K562 (cell line): ENCODE data around the gene TMEM217. TPM values are rescaled to one million over a fixed set of nuclear protein-coding genes. Genes with fewer than 3 reads are reported as not detected.

ENCODE experiments used
- CUX1 ChIP-seq: fragments of 200-800 bp; sonication (Bioruptor generic); IDR thresholded peaks from 2 replicates; pipeline ENCODE4 v1.6.1; 2016; ENCODE audit warnings: missing genetic modification characterization, missing compliant biosample characterization
- DEAF1 ChIP-seq: fragments of 450-650 bp; formaldehyde crosslinking; IDR thresholded peaks from 2 replicates; pipeline ENCODE4 v1.4.0; 2020; ENCODE audit warnings: mild to moderate bottlenecking, moderate library complexity
- GMEB1 ChIP-seq: fragments of 250-450 bp; sonication (Bioruptor Pico); IDR thresholded peaks from 2 replicates; pipeline ENCODE4 v1.4.0; 2020; ENCODE audit warnings: mild to moderate bottlenecking
- IRF1 ChIP-seq: sonication (generic); formaldehyde crosslinking; IDR thresholded peaks from 2 replicates; pipeline ENCODE4 v1.8.0; 2022; ENCODE audit warnings: missing genetic modification reagents, mild to moderate bottlenecking, borderline replicate concordance
- KDM5B ChIP-seq: fragments of 200-600 bp; sonication (generic); IDR thresholded peaks from 2 replicates; pipeline ENCODE4 v1.6.1; 2012; ENCODE audit warnings: low read depth, mild to moderate bottlenecking, moderate library complexity, low read length, control low read depth, inconsistent platforms; ENCODE audit not compliant: insufficient replicate concordance
- PHB2 ChIP-seq: fragments of 450-650 bp; IDR thresholded peaks from 2 replicates; pipeline ENCODE4 v1.6.1; 2017; ENCODE audit warnings: low read depth
- STAG1 ChIP-seq: sonication (generic); formaldehyde crosslinking; IDR thresholded peaks from 2 replicates; pipeline ENCODE4 v1.5.0; 2020; ENCODE audit warnings: missing genetic modification reagents, borderline replicate concordance
- STAT5A ChIP-seq: IDR thresholded peaks from 2 replicates; pipeline ENCODE4 v1.6.1; 2012; ENCODE audit warnings: low read length, inconsistent platforms, borderline replicate concordance
- THRA ChIP-seq: fragments of 450-650 bp; IDR thresholded peaks from 2 replicates; pipeline ENCODE4 v1.6.1; 2017; ENCODE audit warnings: mild to moderate bottlenecking, moderate library complexity
- ZC3H4 ChIP-seq: sonication (generic); formaldehyde crosslinking; IDR thresholded peaks from 2 replicates; pipeline ENCODE4 v1.9.0; 2021; ENCODE audit warnings: missing genetic modification reagents, borderline replicate concordance
- ZNF174 ChIP-seq: fragments of 250-450 bp; sonication (Bioruptor Pico); IDR thresholded peaks from 2 replicates; pipeline ENCODE4 v1.4.0; 2020; ENCODE audit warnings: mild to moderate bottlenecking
- polyA plus RNA-seq, 8 experiments: library from polyadenylated mRNA; depleted of rRNA in 4 of 8; stranded (reverse) in 5 of 8; unstranded in 3 of 8; fragments of >200 nt; fragmentation: Nextera tagmentation in 2 of 8; fragmentation: Illumina TruSeq in 1 of 8; extraction: Ambion mirVana in 2 of 8; extraction: Trizol in 1 of 8; gene quantifications; 2 replicates each; pipeline versions ENCODE4 v1.2.1 to v1.2.3, GENCODE V29; 2011 to 2014; ENCODE audit warnings: inconsistent platforms in 1 of 8, missing spikeins in 1 of 8
- total RNA-seq, 7 experiments: library from RNA; depleted of rRNA in 6 of 7; stranded (reverse); fragments of >200 nt in 6 of 7; fragmentation: Illumina TruSeq in 2 of 7; extraction: Trizol in 2 of 7; gene quantifications; 2 replicates each; pipeline versions ENCODE4 v1.2.1 to v1.2.3, GENCODE V29; 2011 to 2021; ENCODE audit warnings: low replicate concordance in 1 of 7

Gene TMEM217
- total and polyA plus RNA-seq, 9 of the 15 experiments (the other 6 are each of a cell fraction or from before 2014, with no cell fraction given): 1.3 to 8.0 (median 1.9) TPM

- peak; percentile 2; the same call in 1 of the 2 replicates for TF ChIP-seq GMEB1
- no peak for TF ChIP-seq THRA
- TF ChIP-seq KDM5B: peak; percentile 87
- TF ChIP-seq ZNF174 (CRISPR knock-in tag): peak; percentile 83; the same call in 1 of the 2 replicates
- TF ChIP-seq IRF1 (CRISPR knock-in tag): no peak
- TF ChIP-seq STAG1: no peak
- peak; percentile 81 for TF ChIP-seq DEAF1 (CRISPR knock-in tag)
- TF ChIP-seq STAT5A: no peak
- TF ChIP-seq ZC3H4 (CRISPR knock-in tag): no peak
- TF ChIP-seq CUX1 (CRISPR knock-in tag): no peak
- no peak for TF ChIP-seq PHB2
Observed at GRCh38 chr6:37175332-37176267, 82.3 kb downstream of the TMEM217 start (continued).
